Measurements from ENCODE around the gene BICC1.

Gene BICC1

GRCh38 chr10:58512491-58513187, at the start of gene BICC1:
Gene BICC1, plus strand, starts transcription at chr10:58512872. Its CDS starts 272 bp downstream, at chr10:58513144.
- no peaks in the 10 kb centered on the region for H3K36me3 ChIP-seq (ENCODE audit: insufficient read depth, low read length)
- no peaks in the 10 kb centered on the region for H3K27me3 ChIP-seq (ENCODE audit: insufficient read depth, low read length)
- peak within 1 kb of the TSS; percentile 80 for H2AFZ ChIP-seq (ENCODE audit: low read length, unreplicated experiment)
- H3K27ac ChIP-seq (ENCODE audit: low read depth, low read length), result peak within 1 kb of the TSS; percentile 34
- peaks cover 31% of the 10 kb centered on the region for H3K4me1 ChIP-seq (ENCODE audit: control insufficient read depth, insufficient read depth, low read length, unreplicated experiment)
- H3K4me3 ChIP-seq (ENCODE audit: low read depth, low read length), result peak within 1 kb of the TSS; percentile 91
- H3K79me2 ChIP-seq (ENCODE audit: control insufficient read depth, insufficient read depth, low read length, unreplicated experiment), result peaks cover 37% of the 10 kb centered on the region

GRCh38 chr10:58464956-58465355, 47.7 kb upstream of the BICC1 start:
- H2AFZ ChIP-seq (ENCODE audit: low read length, unreplicated experiment), result no peak overlapping the region
- H3K4me1 ChIP-seq (ENCODE audit: control insufficient read depth, insufficient read depth, low read length, unreplicated experiment), result peaks cover 17% of the 10 kb centered on the region
- no peaks in the 10 kb centered on the region for H3K79me2 ChIP-seq (ENCODE audit: control insufficient read depth, insufficient read depth, low read length, unreplicated experiment)
- no peak overlapping the region for H3K27ac ChIP-seq (ENCODE audit: low read depth, low read length)
- H3K27me3 ChIP-seq (ENCODE audit: insufficient read depth, low read length), result no peaks in the 10 kb centered on the region
- no peaks in the 10 kb centered on the region for H3K36me3 ChIP-seq (ENCODE audit: insufficient read depth, low read length)
- H3K4me3 ChIP-seq (ENCODE audit: low read depth, low read length), result no peak overlapping the region

GRCh38 chr10:58465629-58466028, 47.0 kb upstream of the BICC1 start:
- Histone ChIP-seq H3K4me3 (ENCODE audit: low read depth, low read length) (no peak overlapping the region), H3K27me3 (ENCODE audit: insufficient read depth, low read length) (no peaks in the 10 kb centered on the region)

GRCh38 chr10:58467931-58468635, 44.6 kb upstream of the BICC1 start:
- Histone ChIP-seq H3K4me1 (ENCODE audit: control insufficient read depth, insufficient read depth, low read length, unreplicated experiment) (peaks cover 17% of the 10 kb centered on the region), H3K79me2 (ENCODE audit: control insufficient read depth, insufficient read depth, low read length, unreplicated experiment) (no peaks in the 10 kb centered on the region), H3K27ac (ENCODE audit: low read depth, low read length) (no peak overlapping the region), H3K4me3 (ENCODE audit: low read depth, low read length) (no peak overlapping the region), H2AFZ (ENCODE audit: low read length, unreplicated experiment) (no peak overlapping the region), H3K27me3 (ENCODE audit: insufficient read depth, low read length) (no peaks in the 10 kb centered on the region), H3K36me3 (ENCODE audit: insufficient read depth, low read length) (no peaks in the 10 kb centered on the region)

More at GRCh38 chr10:58465629-58466028, 47.0 kb upstream of the BICC1 start:
- H3K79me2 ChIP-seq (ENCODE audit: control insufficient read depth, insufficient read depth, low read length, unreplicated experiment), result no peaks in the 10 kb centered on the region
- H3K27ac ChIP-seq (ENCODE audit: low read depth, low read length), result no peak overlapping the region
- H3K4me1 ChIP-seq (ENCODE audit: control insufficient read depth, insufficient read depth, low read length, unreplicated experiment), result peaks cover 17% of the 10 kb centered on the region
- no peak overlapping the region for H2AFZ ChIP-seq (ENCODE audit: low read length, unreplicated experiment)
- no peaks in the 10 kb centered on the region for H3K36me3 ChIP-seq (ENCODE audit: insufficient read depth, low read length)

GRCh38 chr10:58473976-58474375, 38.7 kb upstream of the BICC1 start:
- no peaks in the 10 kb centered on the region for H3K79me2 ChIP-seq (ENCODE audit: control insufficient read depth, insufficient read depth, low read length, unreplicated experiment)
- H3K27ac ChIP-seq (ENCODE audit: low read depth, low read length), result no peak overlapping the region
- H3K27me3 ChIP-seq (ENCODE audit: insufficient read depth, low read length), result no peaks in the 10 kb centered on the region
- H3K4me3 ChIP-seq (ENCODE audit: low read depth, low read length), result peak overlapping the region; percentile 5; the same call in 1 of the 2 replicates
- peak overlapping the region; percentile 15 for H2AFZ ChIP-seq (ENCODE audit: low read length, unreplicated experiment)
- H3K4me1 ChIP-seq (ENCODE audit: control insufficient read depth, insufficient read depth, low read length, unreplicated experiment), result peaks cover 28% of the 10 kb centered on the region
- H3K36me3 ChIP-seq (ENCODE audit: insufficient read depth, low read length), result no peaks in the 10 kb centered on the region

- Histone ChIP-seq H3K36me3 (ENCODE audit: insufficient read depth, low read length) (no peaks in the 10 kb centered on the region), H3K4me3 (ENCODE audit: low read depth, low read length) (peak overlapping the region; percentile 78), H2AFZ (ENCODE audit: low read length, unreplicated experiment) (peak overlapping the region; percentile 65), H3K27ac (ENCODE audit: low read depth, low read length) (peak overlapping the region; percentile 83), H3K79me2 (ENCODE audit: control insufficient read depth, insufficient read depth, low read length, unreplicated experiment) (no peaks in the 10 kb centered on the region), H3K4me1 (ENCODE audit: control insufficient read depth, insufficient read depth, low read length, unreplicated experiment) (peaks cover 28% of the 10 kb centered on the region), H3K27me3 (ENCODE audit: insufficient read depth, low read length) (no peaks in the 10 kb centered on the region)
Observed at GRCh38 chr10:58475322-58476277, 37.1 kb upstream of the BICC1 start.

GRCh38 chr10:58477122-58477521, 35.5 kb upstream of the BICC1 start:
- Histone ChIP-seq H3K36me3 (ENCODE audit: insufficient read depth, low read length) (no peaks in the 10 kb centered on the region), H2AFZ (ENCODE audit: low read length, unreplicated experiment) (peak overlapping the region; percentile 22), H3K27ac (ENCODE audit: low read depth, low read length) (peak overlapping the region; percentile 83; the same call in 1 of the 2 replicates), H3K79me2 (ENCODE audit: control insufficient read depth, insufficient read depth, low read length, unreplicated experiment) (no peaks in the 10 kb centered on the region), H3K4me3 (ENCODE audit: low read depth, low read length) (no peak overlapping the region), H3K4me1 (ENCODE audit: control insufficient read depth, insufficient read depth, low read length, unreplicated experiment) (peaks cover 28% of the 10 kb centered on the region), H3K27me3 (ENCODE audit: insufficient read depth, low read length) (no peaks in the 10 kb centered on the region)

- no peaks in the 10 kb centered on the region for H3K27me3 ChIP-seq (ENCODE audit: insufficient read depth, low read length)
- H3K27ac ChIP-seq (ENCODE audit: low read depth, low read length), result no peak overlapping the region
- H2AFZ ChIP-seq (ENCODE audit: low read length, unreplicated experiment), result peak overlapping the region; percentile 22
- H3K79me2 ChIP-seq (ENCODE audit: control insufficient read depth, insufficient read depth, low read length, unreplicated experiment), result no peaks in the 10 kb centered on the region
- H3K4me1 ChIP-seq (ENCODE audit: control insufficient read depth, insufficient read depth, low read length, unreplicated experiment), result peaks cover 28% of the 10 kb centered on the region
- no peak overlapping the region for H3K4me3 ChIP-seq (ENCODE audit: low read depth, low read length)
- H3K36me3 ChIP-seq (ENCODE audit: insufficient read depth, low read length), result no peaks in the 10 kb centered on the region
Observed at GRCh38 chr10:58477902-58478301, 34.8 kb upstream of the BICC1 start.

GRCh38 chr10:58479045-58479444, 33.6 kb upstream of the BICC1 start:
- H3K36me3 ChIP-seq (ENCODE audit: insufficient read depth, low read length), result no peaks in the 10 kb centered on the region
- H3K4me1 ChIP-seq (ENCODE audit: control insufficient read depth, insufficient read depth, low read length, unreplicated experiment), result peaks cover 23% of the 10 kb centered on the region
- H3K27me3 ChIP-seq (ENCODE audit: insufficient read depth, low read length), result no peaks in the 10 kb centered on the region
- no peak overlapping the region for H2AFZ ChIP-seq (ENCODE audit: low read length, unreplicated experiment)
- no peaks in the 10 kb centered on the region for H3K79me2 ChIP-seq (ENCODE audit: control insufficient read depth, insufficient read depth, low read length, unreplicated experiment)
- no peak overlapping the region for H3K4me3 ChIP-seq (ENCODE audit: low read depth, low read length)
- H3K27ac ChIP-seq (ENCODE audit: low read depth, low read length), result no peak overlapping the region

GRCh38 chr10:58480321-58480720, 32.4 kb upstream of the BICC1 start:
- no peaks in the 10 kb centered on the region for H3K79me2 ChIP-seq (ENCODE audit: control insufficient read depth, insufficient read depth, low read length, unreplicated experiment)
- no peaks in the 10 kb centered on the region for H3K36me3 ChIP-seq (ENCODE audit: insufficient read depth, low read length)
- peaks cover 17% of the 10 kb centered on the region for H3K4me1 ChIP-seq (ENCODE audit: control insufficient read depth, insufficient read depth, low read length, unreplicated experiment)
- H3K4me3 ChIP-seq (ENCODE audit: low read depth, low read length), result no peak overlapping the region
- H2AFZ ChIP-seq (ENCODE audit: low read length, unreplicated experiment), result no peak overlapping the region
- H3K27me3 ChIP-seq (ENCODE audit: insufficient read depth, low read length), result no peaks in the 10 kb centered on the region
- no peak overlapping the region for H3K27ac ChIP-seq (ENCODE audit: low read depth, low read length)
